ENCODE data around the gene KIF1B.

The KIF1B gene

DNA sequence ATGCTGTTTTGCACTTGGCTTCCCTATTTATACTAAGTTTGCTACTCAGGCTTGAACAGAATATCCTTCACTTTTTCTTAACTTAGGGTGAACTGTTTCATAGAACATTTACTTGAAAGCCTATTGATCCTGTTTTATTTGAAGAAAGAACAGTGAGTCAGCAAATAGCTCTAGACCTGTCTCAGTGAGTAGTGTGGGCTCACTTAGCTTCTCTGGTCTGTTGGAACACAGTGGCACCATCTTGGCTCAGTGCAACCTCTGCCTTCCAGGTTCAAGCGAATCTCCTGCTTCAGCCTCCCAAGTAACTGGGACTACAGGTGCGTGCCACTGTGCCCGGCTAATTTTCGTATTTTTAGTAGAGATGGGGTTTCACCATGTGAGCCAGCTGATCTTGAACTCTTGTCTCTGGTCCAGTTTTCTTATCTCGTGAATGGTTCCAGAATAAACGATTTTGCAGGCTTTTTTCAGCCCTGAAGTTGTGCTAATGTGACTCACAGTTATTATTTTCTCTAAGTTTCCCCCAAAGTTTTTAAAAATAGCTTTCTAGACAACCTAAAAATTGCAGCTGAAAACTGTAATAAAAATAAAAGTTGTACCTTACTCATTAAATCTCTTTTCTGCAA, 76.8 kb downstream of the KIF1B start:
- DNase-seq: no peak

- no peak for DNase-seq
Observed at GRCh38 chr1:10288029-10288615, 77.8 kb downstream of the KIF1B start.

DNA sequence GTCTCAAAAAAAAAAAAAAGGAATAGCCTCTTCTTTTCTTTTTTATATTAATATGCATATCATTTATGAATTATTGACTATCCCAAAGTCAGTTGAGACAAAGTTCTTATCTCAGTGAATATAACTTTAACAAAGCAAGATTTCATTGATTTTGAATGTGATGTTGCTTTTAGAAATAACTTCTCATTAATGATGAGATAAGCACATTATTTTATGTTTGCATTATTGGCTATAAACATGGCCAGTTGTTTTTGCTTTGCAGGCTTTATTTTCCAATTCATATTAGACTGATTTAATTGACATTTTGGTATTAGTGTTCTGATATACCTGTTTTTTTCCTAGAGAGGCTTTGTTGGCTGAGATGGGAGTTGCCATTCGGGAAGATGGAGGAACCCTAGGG, 81.3 kb downstream of the KIF1B start:
- DNase-seq: no peak

- no peak for DNase-seq
Observed at GRCh38 chr1:10292188-10292587, 81.8 kb downstream of the KIF1B start.

GRCh38 chr1:10295481-10296085, 85.2 kb downstream of the KIF1B start:
- no peak for DNase-seq

GRCh38 chr1:10299151-10299550, 88.8 kb downstream of the KIF1B start:
- DNase-seq: no peak

- DNase-seq: no peak
Observed at GRCh38 chr1:10302416-10302815, 92.0 kb downstream of the KIF1B start.

DNA sequence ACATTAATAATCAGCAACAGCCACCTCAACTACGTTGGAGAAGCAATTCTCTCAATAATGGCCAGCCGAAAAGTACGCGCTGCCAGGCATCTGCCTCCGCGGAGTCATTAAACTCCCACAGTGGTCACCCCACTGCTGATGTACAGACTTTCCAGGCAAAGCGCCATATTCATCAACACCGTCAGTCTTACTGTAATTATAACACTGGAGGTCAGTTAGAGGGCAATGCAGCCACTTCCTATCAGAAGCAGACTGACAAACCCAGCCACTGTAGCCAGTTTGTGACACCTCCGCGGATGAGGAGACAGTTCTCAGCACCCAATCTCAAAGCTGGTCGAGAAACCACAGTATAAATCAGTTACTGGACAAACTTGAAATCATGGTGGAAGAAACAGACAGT, 93.9 kb downstream of the KIF1B start:
- DNase-seq: no peak

GRCh38 chr1:10306435-10306834, 96.1 kb downstream of the KIF1B start:
- DNase-seq: no peak

DNA sequence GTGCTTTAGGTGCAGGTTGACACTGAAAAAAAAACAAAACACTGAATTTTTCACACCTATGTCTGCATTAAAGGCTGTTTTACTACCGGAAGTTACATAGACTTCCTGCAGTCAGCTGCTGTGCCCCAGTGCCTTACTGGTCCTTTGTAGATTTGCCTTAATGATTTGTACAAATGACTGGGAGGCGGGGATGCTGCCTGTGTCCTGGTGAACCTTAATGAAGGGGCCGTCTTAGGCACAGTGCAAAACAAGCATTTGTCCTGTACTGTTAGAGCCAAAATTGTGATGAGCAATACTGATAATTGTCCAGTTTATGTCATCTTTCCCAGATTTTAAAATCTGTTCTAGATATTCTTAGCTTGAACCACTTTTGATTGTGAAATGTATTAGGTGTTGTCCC, 97.6 kb downstream of the KIF1B start:
- no peak for DNase-seq

DNA sequence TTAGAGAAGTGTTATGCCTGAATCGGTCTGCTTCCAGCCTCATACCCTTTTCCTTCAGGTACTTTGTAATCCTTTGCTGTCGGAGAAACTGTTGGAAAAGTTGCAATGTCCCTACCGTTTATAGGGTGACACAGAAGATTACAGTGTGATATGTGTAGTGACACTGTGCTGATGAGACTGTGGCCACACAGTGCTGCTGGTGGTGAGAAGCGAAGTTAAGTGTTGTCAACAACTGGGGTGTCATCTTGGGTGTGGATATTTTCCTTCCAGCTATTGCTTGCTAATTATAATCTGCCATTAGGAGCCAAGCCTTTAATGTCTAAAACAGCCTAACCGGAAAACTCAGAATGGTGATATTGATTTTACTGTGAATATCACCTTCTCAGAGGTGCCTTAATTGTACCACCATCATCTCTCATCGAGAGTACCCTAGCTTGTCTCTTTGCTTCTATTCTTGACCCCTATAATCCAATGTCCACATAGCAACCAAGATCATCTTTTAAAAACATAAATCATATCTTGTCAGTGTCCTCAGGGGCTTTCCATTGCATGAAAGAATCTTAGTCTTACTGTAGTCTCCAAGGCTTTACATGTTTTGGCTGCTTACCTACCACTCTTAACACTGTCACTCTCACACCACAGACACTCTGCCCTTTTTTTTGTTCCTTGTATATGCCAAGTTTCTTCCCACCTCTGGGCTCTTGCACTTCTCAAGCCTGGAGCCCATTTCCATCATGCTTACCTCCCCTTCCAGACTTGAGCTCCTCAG, 99.1 kb downstream of the KIF1B start:
- no peak for DNase-seq

DNA sequence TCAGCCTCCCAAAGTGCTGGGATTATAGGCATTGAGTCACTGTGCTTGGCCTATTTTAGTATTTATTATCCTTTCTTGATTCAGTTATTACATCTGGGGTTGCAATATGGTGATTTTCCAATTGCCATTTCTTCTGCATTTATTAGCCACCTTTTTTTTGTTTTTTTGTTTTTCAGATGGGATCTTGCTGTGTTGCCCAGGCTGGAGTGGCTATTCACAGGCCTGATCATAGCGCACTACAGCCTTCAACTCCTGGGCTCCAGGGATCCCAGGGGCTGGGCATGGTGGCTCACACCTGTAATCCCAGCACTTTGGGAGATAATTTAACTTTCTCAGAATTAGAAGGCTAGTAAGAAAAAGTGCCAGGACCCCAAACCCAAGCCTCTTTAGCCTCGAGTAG, 106.4 kb downstream of the KIF1B start:
- no peak for DNase-seq

DNA sequence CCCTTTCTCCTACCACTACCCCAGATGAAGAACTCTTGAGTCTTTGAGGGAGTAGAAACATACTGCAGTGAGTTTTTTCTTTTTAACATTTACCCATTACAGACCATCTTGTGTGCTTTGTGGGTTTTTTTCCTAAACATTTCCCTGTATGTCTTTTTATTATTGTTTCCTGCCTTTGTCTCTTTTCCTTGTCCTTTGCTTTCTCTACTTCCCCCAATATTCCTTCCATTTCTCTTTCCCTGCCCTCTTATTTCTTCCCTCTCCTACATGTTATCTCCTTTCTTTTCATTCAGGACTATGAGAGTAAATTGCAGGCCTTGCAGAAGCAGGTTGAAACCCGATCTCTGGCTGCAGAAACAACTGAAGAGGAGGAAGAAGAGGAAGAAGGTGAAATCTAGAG, 109.4 kb downstream of the KIF1B start:
- no peak for DNase-seq

DNA sequence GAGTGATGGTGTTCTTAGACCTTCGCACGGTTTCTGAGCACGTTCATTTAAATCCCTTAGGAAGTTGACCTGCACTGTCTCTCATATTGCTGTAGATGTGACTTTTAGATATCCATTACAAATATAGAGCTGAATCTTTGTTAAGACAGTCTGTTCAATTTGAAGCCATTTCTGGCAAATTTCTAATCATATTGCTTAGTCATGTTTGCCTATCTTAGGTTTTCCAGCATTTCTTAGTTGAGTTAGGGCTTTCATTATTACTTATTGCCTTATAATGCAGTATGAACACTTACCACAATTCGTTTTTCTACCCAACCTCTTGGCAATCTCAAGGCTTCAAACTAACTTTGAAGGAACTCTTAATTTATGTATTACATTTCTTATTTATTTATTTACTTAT, 110.0 kb downstream of the KIF1B start:
- DNase-seq: no peak

GRCh38 chr1:10322821-10323220, 112.5 kb downstream of the KIF1B start:
- DNase-seq: no peak

- no peak for DNase-seq
Observed at GRCh38 chr1:10324627-10325026, 114.3 kb downstream of the KIF1B start.

- DNase-seq: no peak
Observed at GRCh38 chr1:10325521-10325920, 115.2 kb downstream of the KIF1B start.

- DNase-seq: no peak
Observed at GRCh38 chr1:10326251-10326650, 115.9 kb downstream of the KIF1B start.

- no peak for DNase-seq
Observed at GRCh38 chr1:10328180-10328963, 118.0 kb downstream of the KIF1B start.

- no peak for DNase-seq
Observed at GRCh38 chr1:10337436-10337835, 127.1 kb downstream of the KIF1B start.

- DNase-seq: no peak
Observed at GRCh38 chr1:10338047-10338446, 127.7 kb downstream of the KIF1B start.

GRCh38 chr1:10338611-10339010, 128.2 kb downstream of the KIF1B start:
- no peak for DNase-seq

DNA sequence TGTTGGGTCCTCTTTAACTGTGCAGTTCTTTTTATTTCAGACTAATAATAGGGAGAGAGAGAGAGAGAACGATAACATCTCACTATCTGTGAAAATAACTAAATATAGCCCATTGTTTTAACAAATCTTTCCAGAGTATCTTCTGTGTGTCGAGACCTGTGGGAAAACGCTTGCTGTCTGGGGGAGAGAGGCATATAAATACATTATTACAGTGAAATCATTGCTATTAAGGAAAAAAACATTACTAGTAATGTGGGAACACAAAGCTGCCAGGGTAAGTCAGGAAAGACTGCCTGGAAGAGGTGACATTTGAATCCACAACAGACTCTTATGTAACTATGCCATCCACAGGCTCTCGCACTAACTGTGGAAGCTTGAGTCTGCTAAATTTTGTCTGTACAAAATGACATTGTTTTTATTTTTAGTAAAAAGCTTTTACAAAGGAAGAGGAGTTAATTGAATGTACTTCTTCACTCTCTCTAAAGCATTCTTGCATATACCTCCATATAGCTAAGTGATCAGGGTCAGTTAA, 128.7 kb downstream of the KIF1B start:
- no peak for DNase-seq
